A204.1 (cell line): Measurements from ENCODE around the gene NCS1.

ENCODE experiments used
- FAIRE-seq: peaks from 2 replicates; lab custom pipeline; 2012; peaks lifted over from hg19 to GRCh38; lab: Jason Lieb, UNC

Gene NCS1

GRCh38 chr9:130172161-130172857 is at the start of gene NCS1:
Gene NCS1 (plus strand): TSS chr9:130172404. CDS start chr9:130172664, 260 bp downstream.
- no peak for FAIRE-seq

- FAIRE-seq, result no peak
Measured at GRCh38 chr9:130122456-130122855, 49.7 kb upstream of the NCS1 start.

- no peak for FAIRE-seq
Measured at GRCh38 chr9:130124085-130124860, 47.9 kb upstream of the NCS1 start.

GRCh38 chr9:130126721-130127433 is 45.3 kb upstream of the NCS1 start:
- FAIRE-seq, result no peak

- FAIRE-seq, result no peak
Measured at GRCh38 chr9:130128251-130128650, 44.0 kb upstream of the NCS1 start.

GRCh38 chr9:130128733-130129431 is 43.3 kb upstream of the NCS1 start:
- no peak for FAIRE-seq

GRCh38 chr9:130129432-130130061 is 42.7 kb upstream of the NCS1 start:
- no peak for FAIRE-seq

- no peak for FAIRE-seq
Measured at GRCh38 chr9:130132746-130133145, 39.5 kb upstream of the NCS1 start.

GRCh38 chr9:130137081-130137640 is 35.0 kb upstream of the NCS1 start:
- no peak for FAIRE-seq

GRCh38 chr9:130137641-130138081 is 34.5 kb upstream of the NCS1 start:
- FAIRE-seq, result no peak

- FAIRE-seq, result no peak
Measured at GRCh38 chr9:130138171-130138653, 34.0 kb upstream of the NCS1 start.

- no peak for FAIRE-seq
Measured at GRCh38 chr9:130138791-130139190, 33.4 kb upstream of the NCS1 start.

GRCh38 chr9:130139251-130139650 is 33.0 kb upstream of the NCS1 start:
- no peak for FAIRE-seq

- no peak for FAIRE-seq
Measured at GRCh38 chr9:130140706-130141105, 31.5 kb upstream of the NCS1 start.

- FAIRE-seq, result no peak
Measured at GRCh38 chr9:130142056-130142455, 30.1 kb upstream of the NCS1 start.

- no peak for FAIRE-seq
Measured at GRCh38 chr9:130142641-130143040, 29.6 kb upstream of the NCS1 start.

- FAIRE-seq, result no peak
Measured at GRCh38 chr9:130143279-130143893, 28.8 kb upstream of the NCS1 start.

GRCh38 chr9:130143958-130144366 is 28.2 kb upstream of the NCS1 start:
- no peak for FAIRE-seq

- no peak for FAIRE-seq
Measured at GRCh38 chr9:130144703-130145102, 27.5 kb upstream of the NCS1 start.

GRCh38 chr9:130145658-130146057 is 26.5 kb upstream of the NCS1 start:
- FAIRE-seq, result no peak

- no peak for FAIRE-seq
Measured at GRCh38 chr9:130147198-130147597, 25.0 kb upstream of the NCS1 start.
